ENCODE measurements around the gene VASH1. TPM values are rescaled to one million over a fixed set of nuclear protein-coding genes. Genes with fewer than 3 reads are reported as not detected.
A peak's percentile ranks its signal among the peaks of the same experiment; 100 is the strongest.

Gene VASH1
- total and polyA plus RNA-seq, 2 experiments from 2014 or later: 0.78 to 2.8 TPM

GRCh38 chr14:76776428-76777251 lies 15.4 kb downstream of the VASH1 start:
- no peaks in the 10 kb centered on the region for H3K36me3 ChIP-seq (ENCODE audit: insufficient read depth)
- DNase-seq (ENCODE audit: low spot score) (no peak), ATAC-seq (peak; percentile 46)
- H3K27ac ChIP-seq (ENCODE audit: low read depth): no peak overlapping the region
- peaks cover 30% of the 10 kb centered on the region for H3K4me1 Mint-ChIP-seq
- H3K27ac Mint-ChIP-seq: no peak overlapping the region
- H3K27me3 ChIP-seq (ENCODE audit: insufficient read depth): no peaks in the 10 kb centered on the region
- no peak overlapping the region for H3K4me2 ChIP-seq
- peaks cover 5% of the 10 kb centered on the region; the same call in 1 of the 3 replicates for H3K36me3 Mint-ChIP-seq (ENCODE audit: low read depth)
- no peaks in the 10 kb centered on the region for H3K9me3 Mint-ChIP-seq
- no peaks in the 10 kb centered on the region for H3K4me1 ChIP-seq (ENCODE audit: insufficient read depth)
- no peak overlapping the region for H3K4me3 Mint-ChIP-seq
- H4K20me1 ChIP-seq (replicated peaks; ENCODE audit: insufficient read depth): no peaks in the 10 kb centered on the region
- H3K79me2 ChIP-seq (replicated peaks; ENCODE audit: insufficient read depth): no peaks in the 10 kb centered on the region
- H3K9me2 ChIP-seq (ENCODE audit: insufficient read depth): no peaks in the 10 kb centered on the region
- no peak overlapping the region for H2AFZ ChIP-seq
- no peak overlapping the region for H3K4me3 ChIP-seq
- H3F3A ChIP-seq (replicated peaks; ENCODE audit: low read depth): no peaks in the 10 kb centered on the region
- H3K27me3 Mint-ChIP-seq (ENCODE audit: insufficient read depth, low read depth, poor library complexity): peaks cover 18% of the 10 kb centered on the region
- TF ChIP-seq POLR2AphosphoS5 (IDR thresholded peaks at IDR 0.05; ENCODE audit: low read depth): no peak
- TF ChIP-seq CREB1 (CRISPR knock-in tag; IDR thresholded peaks at IDR 0.05; ENCODE audit: low read depth): no peak
- TF ChIP-seq, protein P1, sequence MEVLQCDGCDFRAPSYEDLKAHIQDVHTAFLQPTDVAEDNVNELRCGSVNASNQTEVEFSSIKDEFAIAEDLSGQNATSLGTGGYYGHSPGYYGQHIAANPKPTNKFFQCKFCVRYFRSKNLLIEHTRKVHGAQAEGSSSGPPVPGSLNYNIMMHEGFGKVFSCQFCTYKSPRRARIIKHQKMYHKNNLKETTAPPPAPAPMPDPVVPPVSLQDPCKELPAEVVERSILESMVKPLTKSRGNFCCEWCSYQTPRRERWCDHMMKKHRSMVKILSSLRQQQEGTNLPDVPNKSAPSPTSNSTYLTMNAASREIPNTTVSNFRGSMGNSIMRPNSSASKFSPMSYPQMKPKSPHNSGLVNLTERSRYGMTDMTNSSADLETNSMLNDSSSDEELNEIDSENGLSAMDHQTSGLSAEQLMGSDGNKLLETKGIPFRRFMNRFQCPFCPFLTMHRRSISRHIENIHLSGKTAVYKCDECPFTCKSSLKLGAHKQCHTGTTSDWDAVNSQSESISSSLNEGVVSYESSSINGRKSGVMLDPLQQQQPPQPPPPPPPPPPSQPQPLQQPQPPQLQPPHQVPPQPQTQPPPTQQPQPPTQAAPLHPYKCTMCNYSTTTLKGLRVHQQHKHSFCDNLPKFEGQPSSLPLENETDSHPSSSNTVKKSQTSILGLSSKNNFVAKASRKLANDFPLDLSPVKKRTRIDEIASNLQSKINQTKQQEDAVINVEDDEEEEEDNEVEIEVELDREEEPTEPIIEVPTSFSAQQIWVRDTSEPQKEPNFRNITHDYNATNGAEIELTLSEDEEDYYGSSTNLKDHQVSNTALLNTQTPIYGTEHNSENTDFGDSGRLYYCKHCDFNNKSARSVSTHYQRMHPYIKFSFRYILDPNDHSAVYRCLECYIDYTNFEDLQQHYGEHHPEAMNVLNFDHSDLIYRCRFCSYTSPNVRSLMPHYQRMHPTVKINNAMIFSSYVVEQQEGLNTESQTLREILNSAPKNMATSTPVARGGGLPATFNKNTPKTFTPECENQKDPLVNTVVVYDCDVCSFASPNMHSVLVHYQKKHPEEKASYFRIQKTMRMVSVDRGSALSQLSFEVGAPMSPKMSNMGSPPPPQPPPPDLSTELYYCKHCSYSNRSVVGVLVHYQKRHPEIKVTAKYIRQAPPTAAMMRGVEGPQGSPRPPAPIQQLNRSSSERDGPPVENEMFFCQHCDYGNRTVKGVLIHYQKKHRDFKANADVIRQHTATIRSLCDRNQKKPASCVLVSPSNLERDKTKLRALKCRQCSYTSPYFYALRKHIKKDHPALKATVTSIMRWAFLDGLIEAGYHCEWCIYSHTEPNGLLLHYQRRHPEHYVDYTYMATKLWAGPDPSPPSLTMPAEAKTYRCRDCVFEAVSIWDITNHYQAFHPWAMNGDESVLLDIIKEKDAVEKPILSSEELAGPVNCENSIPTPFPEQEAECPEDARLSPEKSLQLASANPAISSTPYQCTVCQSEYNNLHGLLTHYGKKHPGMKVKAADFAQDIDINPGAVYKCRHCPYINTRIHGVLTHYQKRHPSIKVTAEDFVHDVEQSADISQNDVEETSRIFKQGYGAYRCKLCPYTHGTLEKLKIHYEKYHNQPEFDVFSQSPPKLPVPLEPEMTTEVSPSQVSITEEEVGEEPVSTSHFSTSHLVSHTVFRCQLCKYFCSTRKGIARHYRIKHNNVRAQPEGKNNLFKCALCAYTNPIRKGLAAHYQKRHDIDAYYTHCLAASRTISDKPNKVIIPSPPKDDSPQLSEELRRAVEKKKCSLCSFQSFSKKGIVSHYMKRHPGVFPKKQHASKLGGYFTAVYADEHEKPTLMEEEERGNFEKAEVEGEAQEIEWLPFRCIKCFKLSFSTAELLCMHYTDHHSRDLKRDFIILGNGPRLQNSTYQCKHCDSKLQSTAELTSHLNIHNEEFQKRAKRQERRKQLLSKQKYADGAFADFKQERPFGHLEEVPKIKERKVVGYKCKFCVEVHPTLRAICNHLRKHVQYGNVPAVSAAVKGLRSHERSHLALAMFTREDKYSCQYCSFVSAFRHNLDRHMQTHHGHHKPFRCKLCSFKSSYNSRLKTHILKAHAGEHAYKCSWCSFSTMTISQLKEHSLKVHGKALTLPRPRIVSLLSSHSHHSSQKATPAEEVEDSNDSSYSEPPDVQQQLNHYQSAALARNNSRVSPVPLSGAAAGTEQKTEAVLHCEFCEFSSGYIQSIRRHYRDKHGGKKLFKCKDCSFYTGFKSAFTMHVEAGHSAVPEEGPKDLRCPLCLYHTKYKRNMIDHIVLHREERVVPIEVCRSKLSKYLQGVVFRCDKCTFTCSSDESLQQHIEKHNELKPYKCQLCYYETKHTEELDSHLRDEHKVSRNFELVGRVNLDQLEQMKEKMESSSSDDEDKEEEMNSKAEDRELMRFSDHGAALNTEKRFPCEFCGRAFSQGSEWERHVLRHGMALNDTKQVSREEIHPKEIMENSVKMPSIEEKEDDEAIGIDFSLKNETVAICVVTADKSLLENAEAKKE (CRISPR knock-in tag; IDR thresholded peaks at IDR 0.05): no peak
- TF ChIP-seq, protein P2, sequence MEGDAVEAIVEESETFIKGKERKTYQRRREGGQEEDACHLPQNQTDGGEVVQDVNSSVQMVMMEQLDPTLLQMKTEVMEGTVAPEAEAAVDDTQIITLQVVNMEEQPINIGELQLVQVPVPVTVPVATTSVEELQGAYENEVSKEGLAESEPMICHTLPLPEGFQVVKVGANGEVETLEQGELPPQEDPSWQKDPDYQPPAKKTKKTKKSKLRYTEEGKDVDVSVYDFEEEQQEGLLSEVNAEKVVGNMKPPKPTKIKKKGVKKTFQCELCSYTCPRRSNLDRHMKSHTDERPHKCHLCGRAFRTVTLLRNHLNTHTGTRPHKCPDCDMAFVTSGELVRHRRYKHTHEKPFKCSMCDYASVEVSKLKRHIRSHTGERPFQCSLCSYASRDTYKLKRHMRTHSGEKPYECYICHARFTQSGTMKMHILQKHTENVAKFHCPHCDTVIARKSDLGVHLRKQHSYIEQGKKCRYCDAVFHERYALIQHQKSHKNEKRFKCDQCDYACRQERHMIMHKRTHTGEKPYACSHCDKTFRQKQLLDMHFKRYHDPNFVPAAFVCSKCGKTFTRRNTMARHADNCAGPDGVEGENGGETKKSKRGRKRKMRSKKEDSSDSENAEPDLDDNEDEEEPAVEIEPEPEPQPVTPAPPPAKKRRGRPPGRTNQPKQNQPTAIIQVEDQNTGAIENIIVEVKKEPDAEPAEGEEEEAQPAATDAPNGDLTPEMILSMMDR (conservative IDR thresholded peaks at IDR 0.05; ENCODE audit: low read depth in 2 of 2): no peak
- no peak for TF ChIP-seq ZNF331 (CRISPR knock-in tag; IDR thresholded peaks at IDR 0.05; ENCODE audit: low read depth)
- no peak for TF ChIP-seq STAT1 (IDR thresholded peaks at IDR 0.05; ENCODE audit: unreplicated experiment)
- TF ChIP-seq, protein P3, sequence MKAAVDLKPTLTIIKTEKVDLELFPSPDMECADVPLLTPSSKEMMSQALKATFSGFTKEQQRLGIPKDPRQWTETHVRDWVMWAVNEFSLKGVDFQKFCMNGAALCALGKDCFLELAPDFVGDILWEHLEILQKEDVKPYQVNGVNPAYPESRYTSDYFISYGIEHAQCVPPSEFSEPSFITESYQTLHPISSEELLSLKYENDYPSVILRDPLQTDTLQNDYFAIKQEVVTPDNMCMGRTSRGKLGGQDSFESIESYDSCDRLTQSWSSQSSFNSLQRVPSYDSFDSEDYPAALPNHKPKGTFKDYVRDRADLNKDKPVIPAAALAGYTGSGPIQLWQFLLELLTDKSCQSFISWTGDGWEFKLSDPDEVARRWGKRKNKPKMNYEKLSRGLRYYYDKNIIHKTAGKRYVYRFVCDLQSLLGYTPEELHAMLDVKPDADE (IDR thresholded peaks at IDR 0.05): no peak
- no peak for TF ChIP-seq JUNB (IDR thresholded peaks at IDR 0.05; ENCODE audit: unreplicated experiment)
- no peak for TF ChIP-seq NANOG (IDR thresholded peaks at IDR 0.05; ENCODE audit: borderline replicate concordance)
- no peak for TF ChIP-seq EZH2 (IDR thresholded peaks at IDR 0.05; ENCODE audit: low read depth, unreplicated experiment)
- TF ChIP-seq, protein P4, sequence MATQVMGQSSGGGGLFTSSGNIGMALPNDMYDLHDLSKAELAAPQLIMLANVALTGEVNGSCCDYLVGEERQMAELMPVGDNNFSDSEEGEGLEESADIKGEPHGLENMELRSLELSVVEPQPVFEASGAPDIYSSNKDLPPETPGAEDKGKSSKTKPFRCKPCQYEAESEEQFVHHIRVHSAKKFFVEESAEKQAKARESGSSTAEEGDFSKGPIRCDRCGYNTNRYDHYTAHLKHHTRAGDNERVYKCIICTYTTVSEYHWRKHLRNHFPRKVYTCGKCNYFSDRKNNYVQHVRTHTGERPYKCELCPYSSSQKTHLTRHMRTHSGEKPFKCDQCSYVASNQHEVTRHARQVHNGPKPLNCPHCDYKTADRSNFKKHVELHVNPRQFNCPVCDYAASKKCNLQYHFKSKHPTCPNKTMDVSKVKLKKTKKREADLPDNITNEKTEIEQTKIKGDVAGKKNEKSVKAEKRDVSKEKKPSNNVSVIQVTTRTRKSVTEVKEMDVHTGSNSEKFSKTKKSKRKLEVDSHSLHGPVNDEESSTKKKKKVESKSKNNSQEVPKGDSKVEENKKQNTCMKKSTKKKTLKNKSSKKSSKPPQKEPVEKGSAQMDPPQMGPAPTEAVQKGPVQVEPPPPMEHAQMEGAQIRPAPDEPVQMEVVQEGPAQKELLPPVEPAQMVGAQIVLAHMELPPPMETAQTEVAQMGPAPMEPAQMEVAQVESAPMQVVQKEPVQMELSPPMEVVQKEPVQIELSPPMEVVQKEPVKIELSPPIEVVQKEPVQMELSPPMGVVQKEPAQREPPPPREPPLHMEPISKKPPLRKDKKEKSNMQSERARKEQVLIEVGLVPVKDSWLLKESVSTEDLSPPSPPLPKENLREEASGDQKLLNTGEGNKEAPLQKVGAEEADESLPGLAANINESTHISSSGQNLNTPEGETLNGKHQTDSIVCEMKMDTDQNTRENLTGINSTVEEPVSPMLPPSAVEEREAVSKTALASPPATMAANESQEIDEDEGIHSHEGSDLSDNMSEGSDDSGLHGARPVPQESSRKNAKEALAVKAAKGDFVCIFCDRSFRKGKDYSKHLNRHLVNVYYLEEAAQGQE (IDR thresholded peaks at IDR 0.05; ENCODE audit: unreplicated experiment): no peak
- no peak for TF ChIP-seq EZH2phosphoT487 (IDR thresholded peaks at IDR 0.05; ENCODE audit: unreplicated experiment)
- TF ChIP-seq ZNF114 (CRISPR knock-in tag; IDR thresholded peaks at IDR 0.05): no peak
